Neural progenitor cell (in vitro differentiated cells): Measurements from ENCODE around the gene DCD. TPM values are rescaled to one million over a fixed set of nuclear protein-coding genes. Genes with fewer than 3 reads are reported as not detected.

ENCODE experiments used
- DNase-seq: peaks from one replicate; pipeline ENCODE4 v3.0.0-alpha.2; 2016; ENCODE audit warnings: low spot score
- H2AFZ ChIP-seq: fragments of 200-600 bp; sonication (generic); replicated peaks from 2 replicates; pipeline ENCODE4 v1.6.1; 2016; ENCODE audit warnings: antibody characterized with exemption
- H3F3A ChIP-seq: fragments of 200-600 bp; sonication (generic); 2 replicates; pipeline ENCODE4 v1.6.1; 2016; ENCODE audit warnings: antibody characterized with exemption, low read depth
- H3K27ac ChIP-seq: fragments of 200-600 bp; sonication (generic); 2 replicates; pipeline ENCODE4 v1.5.1; 2016; ENCODE audit warnings: mild to moderate bottlenecking
- H3K27me3 ChIP-seq: fragments of 200-600 bp; sonication (generic); 2 replicates; pipeline ENCODE4 v1.6.1; 2016; ENCODE audit warnings: mild to moderate bottlenecking, moderate library complexity
- H3K36me3 ChIP-seq: fragments of 200-600 bp; sonication (generic); 2 replicates; pipeline ENCODE4 v1.5.1; 2016
- H3K4me1 ChIP-seq: fragments of 200-600 bp; sonication (generic); 2 replicates; pipeline ENCODE4 v1.6.1; 2016; ENCODE audit warnings: mixed run types
- H3K4me2 ChIP-seq: fragments of 200-600 bp; sonication (generic); 2 replicates; pipeline ENCODE4 v1.6.1; 2016
- H3K4me3 ChIP-seq: fragments of 200-600 bp; sonication (generic); 2 replicates; pipeline ENCODE4 v1.5.1; 2016
- H3K79me2 ChIP-seq: fragments of 200-600 bp; sonication (generic); 2 replicates; pipeline ENCODE4 v1.6.1; 2016; ENCODE audit warnings: low read depth
- H3K9ac ChIP-seq: fragments of 200-600 bp; sonication (generic); 2 replicates; pipeline ENCODE4 v1.6.1; 2016
- H3K9me3 ChIP-seq: fragments of 200-600 bp; sonication (generic); 2 replicates; pipeline ENCODE4 v1.5.1; 2016; ENCODE audit warnings: low read depth
- H4K20me1 ChIP-seq: fragments of 200-600 bp; sonication (generic); 2 replicates; pipeline ENCODE4 v1.6.1; 2016; ENCODE audit warnings: low read depth
- H3K27ac Mint-ChIP-seq: 3 replicates; pipeline ENCODE4 v1.8.0; 2021; ENCODE audit warnings: mixed read lengths
- H3K27me3 Mint-ChIP-seq: 2 replicates; pipeline ENCODE4 v1.8.0; 2022; ENCODE audit warnings: low read depth, mild to moderate bottlenecking, inconsistent platforms, moderate library complexity, mixed read lengths; ENCODE audit not compliant: insufficient read depth
- H3K36me3 Mint-ChIP-seq: 3 replicates; pipeline ENCODE4 v1.8.0; 2021; ENCODE audit warnings: mixed read lengths
- H3K4me1 Mint-ChIP-seq: 3 replicates; pipeline ENCODE4 v1.8.0; 2021; ENCODE audit warnings: mixed read lengths
- H3K4me3 Mint-ChIP-seq: 3 replicates; pipeline ENCODE4 v1.8.0; 2021; ENCODE audit warnings: mild to moderate bottlenecking, moderate library complexity, mixed read lengths
- H3K9me3 Mint-ChIP-seq: 3 replicates; pipeline ENCODE4 v1.8.0; 2020; ENCODE audit warnings: mixed read lengths
- EZH2 ChIP-seq: fragments of 200-600 bp; sonication (generic); IDR thresholded peaks from 2 replicates; pipeline ENCODE4 v1.6.1; 2017; ENCODE audit warnings: antibody characterized with exemption, mild to moderate bottlenecking, moderate library complexity
- EZH2phosphoT487 ChIP-seq: fragments of 200-600 bp; sonication (generic); IDR thresholded peaks from 2 replicates; pipeline ENCODE4 v1.6.1; 2017; ENCODE audit warnings: antibody characterized with exemption
- total RNA-seq: library from RNA; depleted of rRNA; stranded (reverse); fragments of >200 nt; gene quantifications from 2 replicates; pipeline ENCODE4 v1.2.3, GENCODE V29; 2015; ENCODE audit warnings: low replicate concordance
- TF ChIP-seq, protein P1 (sequence below): fragments of 200-600 bp; sonication (generic); IDR thresholded peaks from 2 replicates; pipeline ENCODE4 v1.5.1; 2017; ENCODE audit warnings: antibody characterized with exemption, mild to moderate bottlenecking

DCD gene, protein sequence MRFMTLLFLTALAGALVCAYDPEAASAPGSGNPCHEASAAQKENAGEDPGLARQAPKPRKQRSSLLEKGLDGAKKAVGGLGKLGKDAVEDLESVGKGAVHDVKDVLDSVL
- total RNA-seq = not detected in 2 replicates

DNA sequence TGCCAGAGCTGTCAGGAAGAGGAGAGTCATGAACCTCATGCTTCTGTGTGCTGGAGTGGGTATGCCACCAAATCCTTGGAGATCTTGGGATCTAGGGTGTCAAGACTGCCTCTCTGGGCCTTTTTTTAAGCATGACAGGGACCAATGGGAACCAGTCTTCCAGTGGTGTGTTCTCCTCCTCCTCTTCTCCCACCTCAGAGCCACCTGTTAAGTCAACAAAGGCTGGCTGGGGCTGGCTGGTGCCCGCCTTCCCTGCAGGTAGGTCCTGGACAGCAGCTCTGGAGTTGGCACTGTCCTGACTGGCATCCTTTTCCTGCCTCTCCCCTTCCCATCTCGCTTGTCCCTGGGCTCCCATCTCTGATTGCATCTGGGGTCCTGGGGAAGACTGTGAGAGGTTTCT, at the start of gene DCD:
DCD (minus strand) TSS at position 101 of the 400 bp plus-strand sequence; CDS start at position 39, 62 bp downstream.
- H3K27ac ChIP-seq = no peak within 1 kb of the TSS
- H3K36me3 Mint-ChIP-seq = no peaks in the 10 kb centered on the region
- no peak within 1 kb of the TSS for H3K4me3 Mint-ChIP-seq
- H3F3A ChIP-seq = no peaks in the 10 kb centered on the region
- no peaks in the 10 kb centered on the region for H3K9me3 ChIP-seq
- no peaks in the 10 kb centered on the region for H3K79me2 ChIP-seq
- DNase-seq = no peak
- H3K36me3 ChIP-seq = no peaks in the 10 kb centered on the region
- no peak within 1 kb of the TSS for H3K4me2 ChIP-seq
- H2AFZ ChIP-seq = no peak within 1 kb of the TSS
- H3K4me1 Mint-ChIP-seq = no peaks in the 10 kb centered on the region
- peaks cover 6% of the 10 kb centered on the region for H3K27me3 Mint-ChIP-seq
- H3K9ac ChIP-seq = no peak within 1 kb of the TSS
- H3K4me3 ChIP-seq = no peak within 1 kb of the TSS
- no peak within 1 kb of the TSS for H3K27ac Mint-ChIP-seq
- TF ChIP-seq EZH2phosphoT487 = no peak
- TF ChIP-seq, protein P1, sequence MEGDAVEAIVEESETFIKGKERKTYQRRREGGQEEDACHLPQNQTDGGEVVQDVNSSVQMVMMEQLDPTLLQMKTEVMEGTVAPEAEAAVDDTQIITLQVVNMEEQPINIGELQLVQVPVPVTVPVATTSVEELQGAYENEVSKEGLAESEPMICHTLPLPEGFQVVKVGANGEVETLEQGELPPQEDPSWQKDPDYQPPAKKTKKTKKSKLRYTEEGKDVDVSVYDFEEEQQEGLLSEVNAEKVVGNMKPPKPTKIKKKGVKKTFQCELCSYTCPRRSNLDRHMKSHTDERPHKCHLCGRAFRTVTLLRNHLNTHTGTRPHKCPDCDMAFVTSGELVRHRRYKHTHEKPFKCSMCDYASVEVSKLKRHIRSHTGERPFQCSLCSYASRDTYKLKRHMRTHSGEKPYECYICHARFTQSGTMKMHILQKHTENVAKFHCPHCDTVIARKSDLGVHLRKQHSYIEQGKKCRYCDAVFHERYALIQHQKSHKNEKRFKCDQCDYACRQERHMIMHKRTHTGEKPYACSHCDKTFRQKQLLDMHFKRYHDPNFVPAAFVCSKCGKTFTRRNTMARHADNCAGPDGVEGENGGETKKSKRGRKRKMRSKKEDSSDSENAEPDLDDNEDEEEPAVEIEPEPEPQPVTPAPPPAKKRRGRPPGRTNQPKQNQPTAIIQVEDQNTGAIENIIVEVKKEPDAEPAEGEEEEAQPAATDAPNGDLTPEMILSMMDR = no peak
- no peak for TF ChIP-seq EZH2
- no peaks in the 10 kb centered on the region for H3K9me3 Mint-ChIP-seq
- H4K20me1 ChIP-seq = no peaks in the 10 kb centered on the region
- no peaks in the 10 kb centered on the region for H3K27me3 ChIP-seq
- H3K4me1 ChIP-seq = no peaks in the 10 kb centered on the region

DNA sequence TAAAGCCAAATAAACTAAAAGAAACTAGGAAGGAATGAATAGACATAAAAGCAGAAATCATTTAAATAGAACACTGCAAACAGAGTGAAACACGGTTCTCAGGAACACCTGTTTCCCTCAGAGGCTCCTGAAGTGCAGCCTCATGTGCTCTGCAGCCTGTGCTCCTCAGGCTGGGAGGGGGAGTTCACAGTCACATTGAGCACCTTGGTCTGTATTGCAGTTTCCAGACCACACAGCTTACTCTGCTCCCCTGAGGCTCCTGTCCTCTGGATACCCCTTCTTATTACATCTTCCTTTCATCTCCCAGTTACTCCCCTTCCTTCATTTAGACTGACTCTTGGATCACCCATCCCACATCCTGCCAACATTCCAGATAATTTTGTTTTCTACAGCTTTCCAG, 49.7 kb upstream of the DCD start:
- no peaks in the 10 kb centered on the region for H3K9me3 Mint-ChIP-seq
- Histone ChIP-seq H3K9ac (no peak overlapping the region), H3K4me2 (no peak overlapping the region), H4K20me1 (no peaks in the 10 kb centered on the region), H3K27me3 (no peaks in the 10 kb centered on the region), H3F3A (no peaks in the 10 kb centered on the region), H3K27ac (no peak overlapping the region), H3K79me2 (no peaks in the 10 kb centered on the region), H3K4me3 (no peak overlapping the region), H3K4me1 (peaks cover 4% of the 10 kb centered on the region), H3K9me3 (no peaks in the 10 kb centered on the region), H2AFZ (no peak overlapping the region), H3K36me3 (no peaks in the 10 kb centered on the region)
- peaks cover 22% of the 10 kb centered on the region for H3K4me1 Mint-ChIP-seq
- no peak overlapping the region for H3K27ac Mint-ChIP-seq
- TF ChIP-seq, protein P1 = no peak
- TF ChIP-seq EZH2phosphoT487 = no peak
- TF ChIP-seq EZH2 = no peak
- no peak overlapping the region for H3K4me3 Mint-ChIP-seq
- H3K36me3 Mint-ChIP-seq = no peaks in the 10 kb centered on the region
- H3K27me3 Mint-ChIP-seq = no peaks in the 10 kb centered on the region
- no peak for DNase-seq

DNA sequence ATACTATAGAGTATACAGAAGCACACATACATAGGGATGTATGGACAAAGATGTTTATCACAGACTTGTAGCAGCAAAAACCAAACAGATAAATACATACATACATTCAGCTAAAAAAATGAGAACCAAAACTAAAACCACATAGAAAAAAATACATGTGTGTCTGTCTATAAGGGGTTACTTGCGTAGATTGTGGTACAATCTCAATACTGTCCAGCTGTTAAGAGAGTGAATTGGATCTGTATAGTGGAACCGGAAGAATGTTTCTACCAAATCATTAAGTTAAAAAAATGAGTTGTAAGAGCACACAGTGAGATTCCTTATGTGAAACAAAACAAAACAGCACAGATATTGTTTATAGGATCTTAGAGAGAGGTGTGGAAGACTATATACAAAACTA, 44.2 kb upstream of the DCD start:
- Histone ChIP-seq H3F3A (no peaks in the 10 kb centered on the region), H3K9ac (no peak overlapping the region), H3K27ac (no peak overlapping the region), H3K9me3 (no peaks in the 10 kb centered on the region), H3K4me1 (no peaks in the 10 kb centered on the region), H3K4me3 (no peak overlapping the region), H3K79me2 (no peaks in the 10 kb centered on the region), H3K4me2 (no peak overlapping the region), H3K27me3 (no peaks in the 10 kb centered on the region), H2AFZ (no peak overlapping the region), H3K36me3 (no peaks in the 10 kb centered on the region), H4K20me1 (no peaks in the 10 kb centered on the region)
- Mint-ChIP-seq H3K36me3 (no peaks in the 10 kb centered on the region), H3K9me3 (peaks cover 4% of the 10 kb centered on the region), H3K4me1 (peaks cover 5% of the 10 kb centered on the region), H3K4me3 (no peak overlapping the region), H3K27me3 (no peaks in the 10 kb centered on the region), H3K27ac (no peak overlapping the region)
- TF ChIP-seq EZH2 = no peak
- TF ChIP-seq, protein P1 = no peak
- no peak for TF ChIP-seq EZH2phosphoT487
- DNase-seq = no peak
